Esophagus muscularis mucosa (tissue), 4 donors: ENCODE results near the gene MRTFA.

ENCODE experiments used
- EP300 ChIP-seq: sonication (generic); formaldehyde crosslinking; IDR thresholded peaks from one replicate; pipeline ENCODE4 v1.6.1; 2017; ENCODE audit warnings: antibody characterized with exemption
- POLR2A ChIP-seq: fragments of 450-650 bp; IDR thresholded peaks from one replicate; pipeline ENCODE4 v1.6.1; 2017; ENCODE audit warnings: antibody characterized with exemption, moderate library complexity, mild to moderate bottlenecking, low read depth
- POLR2AphosphoS5 ChIP-seq, 2 donors: sonication (generic); formaldehyde crosslinking; IDR thresholded peaks; one replicate each; pipeline ENCODE4 v1.6.1; 2017; ENCODE audit warnings: antibody characterized with exemption in 2 of 2
- TF ChIP-seq, protein P1 (sequence below), 3 experiments: fragments of 200-600 bp in 2 of 3; fragments of 450-650 bp in 1 of 3; sonication (generic) in 2 of 3; IDR thresholded peaks; one replicate each; pipeline ENCODE4 v1.5.1; 2017 to 2019; ENCODE audit warnings: antibody characterized with exemption in 3 of 3, mild to moderate bottlenecking in 2 of 3, moderate library complexity in 1 of 3

DNA sequence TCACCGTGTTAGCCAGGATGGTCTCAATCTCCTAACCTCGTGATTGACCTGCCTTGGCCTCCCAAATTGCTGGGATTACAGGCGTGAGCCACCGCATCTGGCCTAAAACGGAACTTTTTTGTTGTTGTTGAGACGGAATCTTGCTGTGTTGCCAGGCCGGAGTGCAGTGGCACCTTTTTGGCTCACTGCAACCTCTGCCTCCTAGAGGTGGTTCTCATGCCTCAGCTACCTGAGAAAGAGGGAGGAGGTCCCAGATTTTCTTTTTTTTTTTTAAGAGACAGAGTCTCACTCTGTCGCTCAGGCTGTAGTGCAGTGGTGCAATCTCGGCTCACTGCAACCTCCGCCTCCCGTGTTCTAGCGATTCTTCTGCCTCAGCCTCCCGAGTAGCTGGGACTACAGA, 34.9 kb upstream of the MRTFA start:
- TF ChIP-seq, protein P1, sequence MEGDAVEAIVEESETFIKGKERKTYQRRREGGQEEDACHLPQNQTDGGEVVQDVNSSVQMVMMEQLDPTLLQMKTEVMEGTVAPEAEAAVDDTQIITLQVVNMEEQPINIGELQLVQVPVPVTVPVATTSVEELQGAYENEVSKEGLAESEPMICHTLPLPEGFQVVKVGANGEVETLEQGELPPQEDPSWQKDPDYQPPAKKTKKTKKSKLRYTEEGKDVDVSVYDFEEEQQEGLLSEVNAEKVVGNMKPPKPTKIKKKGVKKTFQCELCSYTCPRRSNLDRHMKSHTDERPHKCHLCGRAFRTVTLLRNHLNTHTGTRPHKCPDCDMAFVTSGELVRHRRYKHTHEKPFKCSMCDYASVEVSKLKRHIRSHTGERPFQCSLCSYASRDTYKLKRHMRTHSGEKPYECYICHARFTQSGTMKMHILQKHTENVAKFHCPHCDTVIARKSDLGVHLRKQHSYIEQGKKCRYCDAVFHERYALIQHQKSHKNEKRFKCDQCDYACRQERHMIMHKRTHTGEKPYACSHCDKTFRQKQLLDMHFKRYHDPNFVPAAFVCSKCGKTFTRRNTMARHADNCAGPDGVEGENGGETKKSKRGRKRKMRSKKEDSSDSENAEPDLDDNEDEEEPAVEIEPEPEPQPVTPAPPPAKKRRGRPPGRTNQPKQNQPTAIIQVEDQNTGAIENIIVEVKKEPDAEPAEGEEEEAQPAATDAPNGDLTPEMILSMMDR (IDR thresholded peaks at IDR 0.05): no peak
- no peak for TF ChIP-seq POLR2A
- no peak for TF ChIP-seq POLR2AphosphoS5 (IDR thresholded peaks at IDR 0.05)
- no peak for TF ChIP-seq EP300
